Liver (tissue), 9 donors: Measurements from ENCODE around the gene LYPD5. TPM values are rescaled to one million over a fixed set of nuclear protein-coding genes. Genes with fewer than 3 reads are reported as not detected.

Experiments
- DNase-seq: peaks from one replicate; pipeline ENCODE4 v3.0.0-alpha.2; 2017; ENCODE audit warnings: low spot score
- H3K27ac ChIP-seq, 2 donors: one replicate each; pipeline ENCODE4 v1.7.0; 2013; ENCODE audit warnings: inconsistent platforms in 2 of 2, low read length in 2 of 2, control low read depth in 1 of 2, low read depth in 1 of 2, mild to moderate bottlenecking in 1 of 2
- H3K27me3 ChIP-seq, 4 donors: one replicate each; pipeline versions ENCODE4 v1.6.1 to v1.7.0; 2013; ENCODE audit warnings: low read length in 3 of 4, inconsistent platforms in 1 of 4, mild to moderate bottlenecking in 1 of 4, moderate library complexity in 1 of 4; ENCODE audit not compliant: control insufficient read depth in 4 of 4, insufficient read depth in 4 of 4
- H3K36me3 ChIP-seq, 4 donors: one replicate each; pipeline versions ENCODE4 v1.6.1 to v1.7.0; 2013; ENCODE audit warnings: low read length in 3 of 4, mild to moderate bottlenecking in 3 of 4, low read depth in 1 of 4, moderate library complexity in 1 of 4; ENCODE audit not compliant: control insufficient read depth in 4 of 4, insufficient read depth in 3 of 4
- H3K4me1 ChIP-seq, 4 donors: one replicate each; pipeline versions ENCODE4 v1.6.1 to v1.7.0; 2013; ENCODE audit warnings: low read length in 3 of 4, mild to moderate bottlenecking in 3 of 4, moderate library complexity in 1 of 4; ENCODE audit not compliant: control insufficient read depth in 4 of 4, insufficient read depth in 4 of 4
- H3K4me3 ChIP-seq, 3 donors: one replicate each; pipeline versions ENCODE4 v1.6.1 to v1.7.0; 2013; ENCODE audit warnings: low read length in 3 of 3, control low read depth in 1 of 3, low read depth in 1 of 3, mild to moderate bottlenecking in 1 of 3
- H3K9ac ChIP-seq, 2 donors: one replicate each; pipeline ENCODE4 v1.7.0; 2013; ENCODE audit warnings: low read length in 2 of 2, mild to moderate bottlenecking in 2 of 2, moderate library complexity in 2 of 2, control low read depth in 1 of 2, low read depth in 1 of 2
- H3K9me3 ChIP-seq, 4 donors: one replicate each; pipeline versions ENCODE4 v1.6.1 to v1.7.0; 2013; ENCODE audit warnings: low read length in 3 of 4; ENCODE audit not compliant: control insufficient read depth in 4 of 4
- ATF3 ChIP-seq: IDR thresholded peaks from 2 replicates; pipeline ENCODE4 v1.6.1; 2016; ENCODE audit warnings: antibody characterized with exemption
- CTCF ChIP-seq: fragments of 150-350 bp; IDR thresholded peaks from 2 replicates; pipeline ENCODE4 v1.5.1; 2017; ENCODE audit warnings: improper control_type of control experiment, low read depth, low read length; ENCODE audit not compliant: missing input control
- HNF4G ChIP-seq: IDR thresholded peaks from 2 replicates; pipeline ENCODE4 v1.6.1; 2016; ENCODE audit warnings: antibody characterized with exemption
- JUND ChIP-seq, 2 donors: IDR thresholded peaks; 2 replicates each; pipeline ENCODE4 v1.6.1; 2016; ENCODE audit warnings: antibody characterized with exemption in 2 of 2
- RAD21 ChIP-seq, 2 donors: IDR thresholded peaks; 2 replicates each; pipeline ENCODE4 v1.6.1; 2016; ENCODE audit warnings: antibody characterized with exemption in 2 of 2, mild to moderate bottlenecking in 2 of 2
- REST ChIP-seq: IDR thresholded peaks from 2 replicates; pipeline ENCODE4 v1.6.1; 2016; ENCODE audit warnings: antibody characterized with exemption, mild to moderate bottlenecking
- SP1 ChIP-seq: IDR thresholded peaks from 2 replicates; pipeline ENCODE4 v1.6.1; 2018; ENCODE audit warnings: antibody characterized with exemption, mild to moderate bottlenecking
- TAF1 ChIP-seq: conservative IDR thresholded peaks from 2 replicates; pipeline ENCODE4 v1.6.1; 2016; ENCODE audit warnings: antibody characterized with exemption, mild to moderate bottlenecking
- YY1 ChIP-seq: IDR thresholded peaks from 2 replicates; pipeline ENCODE4 v1.6.1; 2016; ENCODE audit warnings: antibody characterized with exemption, mild to moderate bottlenecking
- WGBS: extraction: QIAGEN DNeasy Blood & Tissue Kit; methylation state at CpG from one replicate; pipeline ENCODE4 v1.1.7; 2013; 5-methylcytosine and 5-hydroxymethylcytosine counted together
- polyA plus RNA-seq, 2 donors: library from polyadenylated mRNA; stranded (reverse) in 1 of 2; unstranded in 1 of 2; fragments of 200-250 nt in 1 of 2; fragments of >200 nt in 1 of 2; fragmentation: Nextera tagmentation in 1 of 2; extraction: Ambion mirVana in 1 of 2; gene quantifications; one replicate each; pipeline versions ENCODE4 v1.2.1 to v1.2.3, GENCODE V29; 2013 to 2015
- total RNA-seq, 2 donors: library from RNA; depleted of rRNA; stranded (reverse); fragments of >200 nt; gene quantifications; one replicate each; pipeline ENCODE4 v1.2.3, GENCODE V29; 2014
- TF ChIP-seq, protein P1 (sequence below): IDR thresholded peaks from 2 replicates; pipeline ENCODE4 v1.6.1; 2016; ENCODE audit warnings: antibody characterized with exemption
- donor health status: healthy.
- donor health status: healthy.
- donor health status: healthy.
- donor health status: healthy.
- donor health status: healthy.

LYPD5 gene
- total and polyA plus RNA-seq, 4 donors = 0.08 to 0.14 (median 0.13) TPM; not detected in 1

- H3K27me3 ChIP-seq = no peaks in the 10 kb centered on the region
- WGBS = 56% methylated on average over 1 of the region's 1 CpG
- H3K4me1 ChIP-seq = no peaks in the 10 kb centered on the region
- no peak for DNase-seq
- no peak overlapping the region for H3K27ac ChIP-seq
- H3K4me3 ChIP-seq = no peak overlapping the region
- H3K9ac ChIP-seq = no peak overlapping the region
- no peaks in the 10 kb centered on the region for H3K36me3 ChIP-seq
- TF ChIP-seq REST = no peak
- TF ChIP-seq YY1 = no peak
- no peak for TF ChIP-seq TAF1
- TF ChIP-seq HNF4G = no peak
- H3K9me3 ChIP-seq = no peaks in the 10 kb centered on the region
Observed at GRCh38 chr19:43786665-43787064, 15.6 kb downstream of the LYPD5 start.

DNA sequence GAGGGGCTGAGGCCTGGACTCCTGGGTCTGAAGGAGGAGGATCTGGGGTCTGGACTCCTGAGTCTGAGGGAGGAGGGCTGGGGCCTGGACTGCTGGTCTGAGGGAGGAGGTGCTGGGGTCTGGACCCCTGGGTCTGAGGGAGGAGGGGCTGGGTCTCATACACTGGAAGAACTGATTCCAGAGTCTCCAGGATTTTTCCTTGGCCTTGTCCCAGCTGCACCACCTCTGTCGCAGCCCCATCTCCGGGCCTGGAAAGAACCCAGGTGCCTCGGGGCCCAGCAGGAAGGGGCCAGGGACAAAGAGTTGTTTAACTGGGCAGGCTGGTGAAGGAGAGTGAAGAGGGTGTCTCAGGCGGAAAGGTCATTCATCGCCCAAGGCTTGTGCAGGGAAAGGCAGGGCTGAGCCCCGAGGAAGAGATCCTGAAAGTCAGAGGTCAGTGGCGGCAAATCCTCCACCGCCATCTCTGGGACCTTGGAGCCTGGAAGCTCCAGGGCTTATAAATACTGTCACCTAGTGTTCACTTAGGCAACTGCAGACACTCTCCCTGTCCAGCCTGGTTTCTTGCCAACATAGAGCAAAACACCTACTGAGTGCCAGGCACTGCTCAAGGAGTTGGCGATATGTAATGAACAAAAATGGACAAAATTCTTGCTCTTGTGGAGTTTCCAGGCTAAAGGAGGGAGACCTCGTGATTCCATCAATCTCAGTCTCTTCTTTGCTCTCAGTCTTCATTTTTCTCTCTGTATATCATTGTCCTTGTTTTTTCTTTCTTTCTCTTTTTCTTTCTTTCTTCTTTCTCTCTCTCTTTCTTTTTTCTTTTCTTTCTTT is 17.1 kb downstream of the LYPD5 start:
- Histone ChIP-seq H3K9ac (no peak overlapping the region), H3K4me1 (no peaks in the 10 kb centered on the region), H3K9me3 (no peaks in the 10 kb centered on the region), H3K4me3 (no peak overlapping the region), H3K27me3 (no peaks in the 10 kb centered on the region), H3K36me3 (no peaks in the 10 kb centered on the region), H3K27ac (no peak overlapping the region)
- TF ChIP-seq SP1 (no peak), CTCF (peak; percentile 85), RAD21 (IDR thresholded peaks at IDR 0.05) (peak; percentile 89 to 93)
- WGBS = 22% methylated on average over 10 of the region's 10 CpGs
- no peak for DNase-seq

DNA sequence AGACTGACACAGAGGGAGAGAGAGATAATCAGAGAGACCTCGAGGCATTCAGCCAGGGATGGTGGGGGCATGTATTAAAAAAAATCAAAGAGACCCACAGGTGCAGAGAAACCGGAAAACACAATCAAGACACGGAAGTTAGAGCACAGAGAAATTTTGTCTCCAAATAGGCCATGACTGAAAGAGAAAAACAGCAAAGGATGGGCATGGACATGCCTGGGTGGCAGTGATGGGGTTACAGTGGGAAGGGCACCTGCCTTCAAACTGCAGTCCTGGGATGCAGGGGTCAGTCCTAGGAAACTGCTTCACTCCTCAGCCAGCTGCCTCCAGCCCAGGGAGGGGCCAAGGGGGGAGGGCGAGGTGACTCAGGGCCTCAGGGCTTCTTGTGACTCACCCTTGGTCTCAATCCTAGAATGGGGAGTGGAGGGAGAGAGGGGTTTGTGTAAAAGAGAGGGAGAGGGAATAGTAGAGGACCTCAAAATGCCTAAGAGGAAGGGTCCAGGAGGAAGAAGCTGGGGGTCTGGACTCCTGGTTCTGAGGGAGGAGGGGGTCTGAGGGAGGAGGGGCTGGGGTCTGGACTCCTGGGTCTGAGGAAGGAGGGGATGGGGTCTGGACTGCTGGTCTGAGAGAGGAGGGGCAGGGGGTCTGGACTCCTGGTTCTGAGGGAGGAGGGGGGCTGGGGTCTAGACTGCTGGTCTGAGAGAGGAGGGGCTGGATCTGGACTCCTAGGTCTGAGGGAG is 17.8 kb downstream of the LYPD5 start:
- Histone ChIP-seq H3K27ac (no peak overlapping the region), H3K36me3 (no peaks in the 10 kb centered on the region), H3K9me3 (no peaks in the 10 kb centered on the region), H3K9ac (no peak overlapping the region), H3K4me3 (no peak overlapping the region), H3K4me1 (no peaks in the 10 kb centered on the region), H3K27me3 (no peaks in the 10 kb centered on the region)
- DNase-seq = no peak
- 65% methylated on average over 4 of the region's 4 CpGs for WGBS
- TF ChIP-seq TAF1 (no peak), RAD21 (IDR thresholded peaks at IDR 0.05) (no peak), REST (no peak), ATF3 (no peak), JUND (IDR thresholded peaks at IDR 0.05) (no peak)
- TF ChIP-seq, protein P1, sequence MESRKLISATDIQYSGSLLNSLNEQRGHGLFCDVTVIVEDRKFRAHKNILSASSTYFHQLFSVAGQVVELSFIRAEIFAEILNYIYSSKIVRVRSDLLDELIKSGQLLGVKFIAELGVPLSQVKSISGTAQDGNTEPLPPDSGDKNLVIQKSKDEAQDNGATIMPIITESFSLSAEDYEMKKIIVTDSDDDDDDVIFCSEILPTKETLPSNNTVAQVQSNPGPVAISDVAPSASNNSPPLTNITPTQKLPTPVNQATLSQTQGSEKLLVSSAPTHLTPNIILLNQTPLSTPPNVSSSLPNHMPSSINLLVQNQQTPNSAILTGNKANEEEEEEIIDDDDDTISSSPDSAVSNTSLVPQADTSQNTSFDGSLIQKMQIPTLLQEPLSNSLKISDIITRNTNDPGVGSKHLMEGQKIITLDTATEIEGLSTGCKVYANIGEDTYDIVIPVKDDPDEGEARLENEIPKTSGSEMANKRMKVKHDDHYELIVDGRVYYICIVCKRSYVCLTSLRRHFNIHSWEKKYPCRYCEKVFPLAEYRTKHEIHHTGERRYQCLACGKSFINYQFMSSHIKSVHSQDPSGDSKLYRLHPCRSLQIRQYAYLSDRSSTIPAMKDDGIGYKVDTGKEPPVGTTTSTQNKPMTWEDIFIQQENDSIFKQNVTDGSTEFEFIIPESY = no peak
